ENCODE measurements around the gene GCH1. TPM values are rescaled to one million over a fixed set of nuclear protein-coding genes. Genes with fewer than 3 reads are reported as not detected.
"Not testable (repeated sequence)": the region's sequence is repeated elsewhere in the genome, so short reads cannot be mapped to it uniquely, and the experiment has no call there.

GCH1 gene
- total RNA-seq, 2 experiments from 2014 or later: 40.8 to 42.3 TPM

DNA sequence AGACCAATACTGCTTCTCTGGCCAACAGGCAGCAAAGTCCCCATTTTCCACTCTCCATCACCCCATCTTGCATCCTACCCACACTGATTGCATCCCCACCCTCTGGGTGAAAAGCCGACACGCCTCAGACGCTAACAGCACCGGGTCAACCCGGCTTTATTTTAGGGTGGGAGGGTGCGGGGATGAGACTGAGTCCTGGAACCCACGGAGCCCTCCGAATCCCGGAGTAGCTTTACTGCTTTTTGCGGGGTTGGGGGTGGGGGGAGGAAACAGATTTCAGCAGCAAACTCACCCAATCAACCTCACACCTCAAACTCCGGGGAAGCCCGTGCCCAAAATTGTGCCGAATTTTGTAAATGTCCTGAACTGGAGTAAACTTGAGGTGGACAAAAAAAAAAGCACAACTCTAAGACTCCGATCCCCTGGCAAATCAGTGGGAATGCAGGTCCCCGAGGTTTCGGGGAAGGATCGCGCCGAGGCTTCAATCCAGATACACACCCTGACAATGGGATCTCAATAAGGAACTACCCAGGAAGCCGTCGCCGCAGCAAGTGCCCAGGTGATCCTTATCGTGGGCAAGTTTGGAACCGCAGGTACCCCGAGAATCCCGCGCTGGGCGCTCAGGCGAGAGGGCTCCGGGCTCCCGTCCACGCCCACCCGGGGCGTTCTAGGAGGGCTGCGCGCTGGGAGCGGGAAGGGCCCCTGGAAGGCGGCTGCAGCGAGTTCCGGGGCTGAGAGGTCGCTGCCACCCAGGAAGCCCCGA lies 1.1 kb downstream of the GCH1 start:
- no peaks in the 10 kb centered on the region for H3K27me3 Mint-ChIP-seq
- intact Hi-C loops (cut with micrococcal nuclease): loop anchor here (1.0 to 10.0 kb wide), 9 partner anchors 8 to 505 kb away; partner anchors contain the start of genes CDKN3, CGRRF1, SOCS4 and WDHD1
- peak overlapping the region; percentile 87 for H3K4me3 Mint-ChIP-seq
- DNase-seq: peak; percentile 35
- H3K27ac Mint-ChIP-seq: peak overlapping the region; percentile 80
- CTCF ChIA-PET: interaction anchor here (1.0 to 4.6 kb wide), 8 partner anchors 8 to 413 kb away, joined by 3 to 19 read pairs (median 8); no protein-coding TSS in a partner anchor
- POLR2A ChIA-PET: interaction anchor here (0.6 to 2.1 kb wide), 2 partner anchors 20 to 126 kb away, joined by 7 to 10 read pairs; no protein-coding TSS in a partner anchor
- H3K36me3 Mint-ChIP-seq: peaks cover 4% of the 10 kb centered on the region
- H3K4me1 Mint-ChIP-seq (ENCODE audit: low read depth): peaks cover 22% of the 10 kb centered on the region
- H3K9me3 Mint-ChIP-seq: no peaks in the 10 kb centered on the region

- DNase-seq: no peak
- CTCF ChIA-PET: interaction anchor here (0.7 to 4.6 kb wide), 3 partner anchors 10 to 18 kb away, joined by 3 to 19 read pairs (median 9); no protein-coding TSS in a partner anchor
- H3K27me3 Mint-ChIP-seq: no peaks in the 10 kb centered on the region
- peaks cover 34% of the 10 kb centered on the region for H3K4me1 Mint-ChIP-seq (ENCODE audit: low read depth)
- H3K36me3 Mint-ChIP-seq: peaks cover 4% of the 10 kb centered on the region
- POLR2A ChIA-PET: interaction anchor here (1.3 kb wide), 1 partner anchor 10 kb away, joined by 3 read pairs; no protein-coding TSS in a partner anchor
- H3K4me3 Mint-ChIP-seq: no peak overlapping the region
- no peaks in the 10 kb centered on the region for H3K9me3 Mint-ChIP-seq
- intact Hi-C loops (cut with micrococcal nuclease): no loop called here
- H3K27ac Mint-ChIP-seq: no peak overlapping the region
Observed at GRCh38 chr14:54899573-54899972, 3.1 kb downstream of the GCH1 start.

GRCh38 chr14:54897809-54898555 lies 4.6 kb downstream of the GCH1 start:
- H3K4me1 Mint-ChIP-seq (ENCODE audit: low read depth): peaks cover 44% of the 10 kb centered on the region
- H3K36me3 Mint-ChIP-seq; H3K27me3 Mint-ChIP-seq; H3K27ac Mint-ChIP-seq; DNase-seq; H3K9me3 Mint-ChIP-seq; POLR2A ChIA-PET; H3K4me3 Mint-ChIP-seq; intact Hi-C loops (cut with micrococcal nuclease): not testable (repeated sequence)
- CTCF ChIA-PET: interaction anchor here (0.6 to 4.6 kb wide), 4 partner anchors 9 to 341 kb away, joined by 3 to 19 read pairs (median 3); no protein-coding TSS in a partner anchor

DNA sequence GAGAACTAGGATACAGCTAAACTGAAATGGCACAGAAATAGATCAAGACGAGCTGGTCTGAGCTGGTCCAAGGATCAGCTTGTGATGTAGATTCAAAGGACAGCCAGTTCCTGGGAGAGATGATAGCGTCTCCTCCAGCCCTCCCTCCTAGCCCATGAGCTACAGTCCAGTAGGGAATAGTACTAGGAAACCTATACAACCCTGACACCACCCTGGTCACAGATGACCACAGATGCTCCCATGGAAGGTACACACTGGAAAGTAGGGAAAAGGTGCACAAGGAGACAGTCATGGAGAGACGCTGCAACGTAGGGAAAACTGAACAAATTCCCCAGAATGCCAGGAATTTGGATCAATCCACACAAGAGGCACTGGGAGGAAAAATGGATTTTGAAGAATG lies 6.9 kb downstream of the GCH1 start:
- Mint-ChIP-seq H3K9me3 (no peaks in the 10 kb centered on the region), H3K27me3 (no peaks in the 10 kb centered on the region), H3K4me3 (no peak overlapping the region), H3K27ac (no peak overlapping the region), H3K36me3 (peaks cover 4% of the 10 kb centered on the region), H3K4me1 (ENCODE audit: low read depth) (peaks cover 47% of the 10 kb centered on the region)
- POLR2A ChIA-PET: no interaction called here
- DNase-seq: no peak
- intact Hi-C loops (cut with micrococcal nuclease): no loop called here
- CTCF ChIA-PET: no interaction called here

GRCh38 chr14:54894995-54895394 lies 7.6 kb downstream of the GCH1 start:
- H3K9me3 Mint-ChIP-seq: no peaks in the 10 kb centered on the region
- no peak for DNase-seq
- POLR2A ChIA-PET: no interaction called here
- H3K4me3 Mint-ChIP-seq: no peak overlapping the region
- CTCF ChIA-PET: no interaction called here
- H3K27ac Mint-ChIP-seq: no peak overlapping the region
- peaks cover 1% of the 10 kb centered on the region for H3K36me3 Mint-ChIP-seq
- peaks cover 47% of the 10 kb centered on the region for H3K4me1 Mint-ChIP-seq (ENCODE audit: low read depth)
- intact Hi-C loops (cut with micrococcal nuclease): no loop called here
- no peaks in the 10 kb centered on the region for H3K27me3 Mint-ChIP-seq

DNA sequence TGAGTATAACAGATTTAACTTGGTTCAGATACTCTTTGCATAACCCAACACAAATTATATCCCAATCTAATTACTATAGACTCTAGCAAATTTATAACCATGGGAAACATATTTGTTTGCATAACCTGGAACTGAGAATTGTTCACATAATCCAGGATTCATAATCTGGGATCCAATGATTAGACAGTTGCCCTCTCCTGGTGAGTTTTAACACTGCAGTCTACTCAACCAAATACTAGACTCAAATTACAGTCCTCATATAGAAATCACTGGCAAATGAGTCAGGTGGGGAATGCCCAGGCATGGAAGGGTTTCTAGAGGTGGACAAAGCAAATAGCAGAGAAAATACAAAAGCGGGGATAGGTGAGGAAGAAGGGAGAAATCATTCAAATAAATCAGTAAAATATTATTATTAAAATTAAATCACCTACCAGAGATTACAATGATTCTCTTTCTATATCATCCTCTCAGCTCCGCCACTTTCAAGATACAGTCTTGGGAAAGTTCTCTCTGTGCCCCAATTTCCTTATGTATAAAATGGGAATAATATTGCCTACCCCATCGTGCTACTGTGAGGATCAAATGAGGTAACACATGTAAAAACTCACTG lies 9.4 kb downstream of the GCH1 start:
- peak; percentile 53 for DNase-seq
- CTCF ChIA-PET: interaction anchor here (1.0 to 1.8 kb wide), 3 partner anchors 9 to 116 kb away, joined by 3 to 8 read pairs (median 4); partner anchors contain the start of gene GCH1
- no peak overlapping the region for H3K4me3 Mint-ChIP-seq
- H3K27me3 Mint-ChIP-seq: no peaks in the 10 kb centered on the region
- peaks cover 1% of the 10 kb centered on the region for H3K36me3 Mint-ChIP-seq
- no peaks in the 10 kb centered on the region for H3K9me3 Mint-ChIP-seq
- no peak overlapping the region for H3K27ac Mint-ChIP-seq
- POLR2A ChIA-PET: no interaction called here
- intact Hi-C loops (cut with micrococcal nuclease): loop anchor here (1.0 kb wide), 2 partner anchors 9 to 12 kb away; partner anchors contain the start of gene GCH1
- H3K4me1 Mint-ChIP-seq (ENCODE audit: low read depth): peaks cover 55% of the 10 kb centered on the region

- CTCF ChIA-PET: interaction anchor here (0.8 to 1.6 kb wide), 2 partner anchors 10 to 11 kb away, joined by 4 to 7 read pairs; partner anchors contain the start of gene GCH1
- H3K27ac Mint-ChIP-seq: no peak overlapping the region
- no peak for DNase-seq
- H3K9me3 Mint-ChIP-seq: no peaks in the 10 kb centered on the region
- H3K36me3 Mint-ChIP-seq: peaks cover 1% of the 10 kb centered on the region
- H3K4me3 Mint-ChIP-seq: no peak overlapping the region
- POLR2A ChIA-PET: no interaction called here
- peaks cover 60% of the 10 kb centered on the region for H3K4me1 Mint-ChIP-seq (ENCODE audit: low read depth)
- H3K27me3 Mint-ChIP-seq: no peaks in the 10 kb centered on the region
- intact Hi-C loops (cut with micrococcal nuclease): no loop called here
Observed at GRCh38 chr14:54891471-54892245, 11.0 kb downstream of the GCH1 start.

DNA sequence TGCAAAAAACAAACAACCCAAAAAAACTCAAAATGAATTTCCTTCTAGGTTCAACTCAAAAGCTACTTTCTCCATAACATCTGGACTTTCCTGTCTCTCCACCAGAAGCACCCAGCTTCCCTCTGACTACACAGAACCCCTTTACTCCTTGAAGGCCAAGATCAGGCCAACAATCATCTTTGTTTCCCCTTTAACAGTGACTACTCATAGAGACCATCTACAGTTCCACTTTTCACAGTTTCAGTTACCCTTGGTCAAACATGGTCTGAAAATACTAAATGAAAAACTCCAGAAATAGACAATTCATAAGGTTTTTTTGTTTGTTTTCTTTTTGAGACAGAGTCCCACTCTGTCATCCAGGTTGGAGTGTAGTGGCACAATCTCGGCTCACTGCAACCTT lies 11.8 kb downstream of the GCH1 start:
- peaks cover 62% of the 10 kb centered on the region for H3K4me1 Mint-ChIP-seq (ENCODE audit: low read depth)
- H3K36me3 Mint-ChIP-seq: peaks cover 1% of the 10 kb centered on the region
- intact Hi-C loops (cut with micrococcal nuclease): no loop called here
- ChIA-PET POLR2A (no interaction called here), CTCF (interaction anchor here (1.5 to 3.8 kb wide), 3 partner anchors 9 to 327 kb away, joined by 4 to 19 read pairs (median 5); no protein-coding TSS in a partner anchor)
- no peak for DNase-seq
- H3K27me3 Mint-ChIP-seq: no peaks in the 10 kb centered on the region
- no peak overlapping the region for H3K4me3 Mint-ChIP-seq
- no peaks in the 10 kb centered on the region for H3K9me3 Mint-ChIP-seq
- H3K27ac Mint-ChIP-seq: no peak overlapping the region

- intact Hi-C loops (cut with micrococcal nuclease): no loop called here
- peaks cover 58% of the 10 kb centered on the region for H3K4me1 Mint-ChIP-seq (ENCODE audit: low read depth)
- H3K9me3 Mint-ChIP-seq: no peaks in the 10 kb centered on the region
- H3K27me3 Mint-ChIP-seq: no peaks in the 10 kb centered on the region
- H3K4me3 Mint-ChIP-seq: no peak overlapping the region
- POLR2A ChIA-PET: interaction anchor here (1.0 kb wide), 1 partner anchor 10 kb away, joined by 3 read pairs; no protein-coding TSS in a partner anchor
- CTCF ChIA-PET: interaction anchor here (1.5 to 3.8 kb wide), 2 partner anchors 9 to 326 kb away, joined by 5 to 19 read pairs; no protein-coding TSS in a partner anchor
- no peak for DNase-seq
- H3K27ac Mint-ChIP-seq: no peak overlapping the region
- peaks cover 1% of the 10 kb centered on the region for H3K36me3 Mint-ChIP-seq
Observed at GRCh38 chr14:54889919-54890318, 12.7 kb downstream of the GCH1 start.

- H3K27me3 Mint-ChIP-seq: no peaks in the 10 kb centered on the region
- intact Hi-C loops (cut with micrococcal nuclease): loop anchor here (5.0 kb wide), 2 partner anchors 110 to 445 kb away; no protein-coding TSS in a partner anchor
- DNase-seq: no peak
- no peaks in the 10 kb centered on the region for H3K9me3 Mint-ChIP-seq
- peaks cover 46% of the 10 kb centered on the region for H3K4me1 Mint-ChIP-seq (ENCODE audit: low read depth)
- CTCF ChIA-PET: interaction anchor here (0.6 to 1.7 kb wide), 3 partner anchors 16 to 378 kb away, joined by 4 read pairs; no protein-coding TSS in a partner anchor
- H3K4me3 Mint-ChIP-seq: no peak overlapping the region
- H3K36me3 Mint-ChIP-seq: no peaks in the 10 kb centered on the region
- POLR2A ChIA-PET: no interaction called here
- H3K27ac Mint-ChIP-seq: peak overlapping the region; percentile 94
Observed at GRCh38 chr14:54882521-54882920, 20.1 kb downstream of the GCH1 start.
